Measurements from ENCODE around the gene MRNIP. TPM values are rescaled to one million over a fixed set of nuclear protein-coding genes. Genes with fewer than 3 reads are reported as not detected.

MRNIP gene
- total RNA-seq, 2 experiments from 2014 or later, result 19.4 to 19.7 TPM

GRCh38 chr5:179817890-179818745 lies 40.5 kb downstream of the MRNIP start:
- peak overlapping the region; percentile 58 for H3K27ac Mint-ChIP-seq
- intact Hi-C loops (cut with DNase I, micrococcal nuclease), result no loop called here
- CTCF ChIA-PET, result interaction anchor here (0.6 to 1.0 kb wide), 2 partner anchors 8 to 143 kb away, joined by 3 to 4 read pairs; no protein-coding TSS in a partner anchor

GRCh38 chr5:179817470-179817840 lies 41.2 kb downstream of the MRNIP start:
- Mint-ChIP-seq H3K4me3 (no peak overlapping the region), H3K36me3 (ENCODE audit: low read depth) (peaks cover 18% of the 10 kb centered on the region), H3K27ac (no peak overlapping the region), H3K9me3 (ENCODE audit: low read depth) (no peaks in the 10 kb centered on the region), H3K4me1 (peaks cover 27% of the 10 kb centered on the region), H3K27me3 (peaks cover 2% of the 10 kb centered on the region)
- no peak for ATAC-seq
- no peak for DNase-seq
- ChIA-PET POLR2A (no interaction called here), CTCF (interaction anchor here (0.6 to 1.0 kb wide), 2 partner anchors 9 to 142 kb away, joined by 3 to 4 read pairs; no protein-coding TSS in a partner anchor)
- intact Hi-C loops (cut with DNase I, micrococcal nuclease), result no loop called here

More at GRCh38 chr5:179817890-179818745, 40.5 kb downstream of the MRNIP start:
- H3K27me3 Mint-ChIP-seq, result peaks cover 2% of the 10 kb centered on the region
- H3K9me3 Mint-ChIP-seq (ENCODE audit: low read depth), result no peaks in the 10 kb centered on the region
- POLR2A ChIA-PET, result no interaction called here
- DNase-seq, result no peak
- H3K4me3 Mint-ChIP-seq, result peak overlapping the region; percentile 67
- peaks cover 34% of the 10 kb centered on the region for H3K4me1 Mint-ChIP-seq
- peaks cover 19% of the 10 kb centered on the region for H3K36me3 Mint-ChIP-seq (ENCODE audit: low read depth)
- ATAC-seq, result no peak

GRCh38 chr5:179816796-179817469 lies 41.7 kb downstream of the MRNIP start:
- Mint-ChIP-seq H3K9me3 (ENCODE audit: low read depth) (no peaks in the 10 kb centered on the region), H3K36me3 (ENCODE audit: low read depth) (peaks cover 18% of the 10 kb centered on the region), H3K4me1 (peaks cover 22% of the 10 kb centered on the region), H3K27me3 (peaks cover 2% of the 10 kb centered on the region), H3K4me3 (no peak overlapping the region), H3K27ac (no peak overlapping the region)
- intact Hi-C loops (cut with DNase I, micrococcal nuclease), result no loop called here
- CTCF ChIA-PET, result interaction anchor here (0.6 to 1.0 kb wide), 2 partner anchors 9 to 142 kb away, joined by 3 to 4 read pairs; no protein-coding TSS in a partner anchor
- POLR2A ChIA-PET, result no interaction called here
- no peak for ATAC-seq
- DNase-seq, result no peak

GRCh38 chr5:179816401-179816795 lies 42.2 kb downstream of the MRNIP start:
- CTCF ChIA-PET, result no interaction called here
- peaks cover 21% of the 10 kb centered on the region for H3K4me1 Mint-ChIP-seq
- no peak overlapping the region for H3K27ac Mint-ChIP-seq
- POLR2A ChIA-PET, result no interaction called here
- peaks cover 19% of the 10 kb centered on the region for H3K36me3 Mint-ChIP-seq (ENCODE audit: low read depth)
- DNase-seq, result no peak
- no peak overlapping the region for H3K4me3 Mint-ChIP-seq
- no peaks in the 10 kb centered on the region for H3K9me3 Mint-ChIP-seq (ENCODE audit: low read depth)
- peaks cover 2% of the 10 kb centered on the region for H3K27me3 Mint-ChIP-seq
- intact Hi-C loops (cut with DNase I, micrococcal nuclease), result no loop called here
- no peak for ATAC-seq

GRCh38 chr5:179815491-179816249 lies 42.9 kb downstream of the MRNIP start:
- POLR2A ChIA-PET, result no interaction called here

GRCh38 chr5:179814090-179814489 lies 44.5 kb downstream of the MRNIP start:
- intact Hi-C loops (cut with DNase I, micrococcal nuclease), result no loop called here
- peaks cover 27% of the 10 kb centered on the region for H3K36me3 Mint-ChIP-seq (ENCODE audit: low read depth)
- peaks cover 2% of the 10 kb centered on the region for H3K27me3 Mint-ChIP-seq
- DNase-seq (no peak), ATAC-seq (no peak)
- H3K27ac Mint-ChIP-seq, result no peak overlapping the region
- H3K4me1 Mint-ChIP-seq, result peaks cover 11% of the 10 kb centered on the region
- no peaks in the 10 kb centered on the region for H3K9me3 Mint-ChIP-seq (ENCODE audit: low read depth)
- POLR2A ChIA-PET, result no interaction called here
- H3K4me3 Mint-ChIP-seq, result no peak overlapping the region
- CTCF ChIA-PET, result interaction anchor here (1.0 kb wide), 1 partner anchor 12 kb away, joined by 3 read pairs; no protein-coding TSS in a partner anchor

More at GRCh38 chr5:179815491-179816249, 42.9 kb downstream of the MRNIP start:
- peaks cover 21% of the 10 kb centered on the region for H3K4me1 Mint-ChIP-seq
- H3K9me3 Mint-ChIP-seq (ENCODE audit: low read depth), result no peaks in the 10 kb centered on the region
- H3K27me3 Mint-ChIP-seq, result peaks cover 2% of the 10 kb centered on the region
- intact Hi-C loops (cut with DNase I, micrococcal nuclease), result no loop called here
- H3K36me3 Mint-ChIP-seq (ENCODE audit: low read depth), result peaks cover 22% of the 10 kb centered on the region
- no peak for ATAC-seq
- CTCF ChIA-PET, result no interaction called here
- no peak overlapping the region for H3K27ac Mint-ChIP-seq
- no peak overlapping the region for H3K4me3 Mint-ChIP-seq
- no peak for DNase-seq

- DNase-seq (no peak), ATAC-seq (no peak)
- no peak overlapping the region for H3K27ac Mint-ChIP-seq
- intact Hi-C loops (cut with DNase I, micrococcal nuclease), result no loop called here
- peaks cover under 1% of the 10 kb centered on the region for H3K27me3 Mint-ChIP-seq
- CTCF ChIA-PET, result interaction anchor here (0.6 kb wide), 1 partner anchor 544 kb away, joined by 3 read pairs; no protein-coding TSS in a partner anchor
- peaks cover 3% of the 10 kb centered on the region for H3K4me1 Mint-ChIP-seq
- peaks cover 27% of the 10 kb centered on the region for H3K36me3 Mint-ChIP-seq (ENCODE audit: low read depth)
- POLR2A ChIA-PET, result no interaction called here
- H3K9me3 Mint-ChIP-seq (ENCODE audit: low read depth), result no peaks in the 10 kb centered on the region
- no peak overlapping the region for H3K4me3 Mint-ChIP-seq
Measured at GRCh38 chr5:179812997-179813607, 45.5 kb downstream of the MRNIP start.

- Mint-ChIP-seq H3K27me3 (no peaks in the 10 kb centered on the region), H3K4me3 (no peak overlapping the region), H3K36me3 (ENCODE audit: low read depth) (peaks cover 27% of the 10 kb centered on the region), H3K27ac (no peak overlapping the region), H3K9me3 (ENCODE audit: low read depth) (no peaks in the 10 kb centered on the region), H3K4me1 (no peaks in the 10 kb centered on the region)
- intact Hi-C loops (cut with DNase I, micrococcal nuclease), result no loop called here
- ChIA-PET CTCF (interaction anchor here (0.6 to 2.2 kb wide), 3 partner anchors 10 to 545 kb away, joined by 3 to 11 read pairs (median 4); no protein-coding TSS in a partner anchor), POLR2A (no interaction called here)
- no peak for ATAC-seq
- DNase-seq, result no peak
Measured at GRCh38 chr5:179812135-179812825, 46.3 kb downstream of the MRNIP start.

GRCh38 chr5:179806250-179807048 lies 52.2 kb downstream of the MRNIP start, which contains the start of gene MGAT4B:
Gene MGAT4B, minus strand, starts transcription at chr5:179806866. Its CDS starts 283 bp downstream, at chr5:179806583.
- CTCF ChIA-PET, result interaction anchor here (0.6 to 0.7 kb wide), 2 partner anchors 30 to 128 kb away, joined by 3 read pairs; no protein-coding TSS in a partner anchor
- Mint-ChIP-seq H3K27ac (peak within 1 kb of the TSS; percentile 25), H3K4me1 (peaks cover 36% of the 10 kb centered on the region), H3K27me3 (no peaks in the 10 kb centered on the region), H3K36me3 (ENCODE audit: low read depth) (peaks cover 10% of the 10 kb centered on the region), H3K4me3 (peak within 1 kb of the TSS; percentile 82), H3K9me3 (ENCODE audit: low read depth) (no peaks in the 10 kb centered on the region)
- ATAC-seq (peak; percentile 65), DNase-seq (peak; percentile 82)
- intact Hi-C loops (cut with DNase I, micrococcal nuclease), result loop anchor here in 1 of 2 experiments (1.0 to 5.0 kb wide), 8 partner anchors 10 to 486 kb away; partner anchors contain the start of genes CANX, HNRNPH1, MAML1 and MAPK9
- POLR2A ChIA-PET, result no interaction called here

All from activated CD4-positive, alpha-beta T cell treated with anti-CD3 and anti-CD28 coated beads for 36 hours (primary cell).